GM19099 (cell line): ENCODE data around the gene WBP2.

Experiments used
- POLR2A ChIP-seq: IDR thresholded peaks from 3 replicates; pipeline ENCODE4 v1.6.1; 2011; ENCODE audit warnings: low read depth; ENCODE audit not compliant: insufficient read length; ENCODE audit errors: extremely low read depth

Gene WBP2

GRCh38 chr17:75855310-75856061, at the start of gene WBP2:
Gene WBP2, minus strand, starts transcription at chr17:75855335. Its CDS starts 38 bp downstream, at chr17:75855297.
- peak; percentile 95 for TF ChIP-seq POLR2A

GRCh38 chr17:75902406-75902805, 47.3 kb upstream of the WBP2 start:
- TF ChIP-seq POLR2A, result no peak

GRCh38 chr17:75901727-75902126, 46.6 kb upstream of the WBP2 start:
- no peak for TF ChIP-seq POLR2A

- no peak for TF ChIP-seq POLR2A
Measured at GRCh38 chr17:75900691-75901533, 45.8 kb upstream of the WBP2 start.

- TF ChIP-seq POLR2A, result no peak
Measured at GRCh38 chr17:75899767-75900468, 44.8 kb upstream of the WBP2 start.

GRCh38 chr17:75899353-75899752, 44.2 kb upstream of the WBP2 start:
- no peak for TF ChIP-seq POLR2A

- no peak for TF ChIP-seq POLR2A
Measured at GRCh38 chr17:75898791-75899190, 43.7 kb upstream of the WBP2 start.

GRCh38 chr17:75898065-75898464, 42.9 kb upstream of the WBP2 start:
- TF ChIP-seq POLR2A, result no peak

- no peak for TF ChIP-seq POLR2A
Measured at GRCh38 chr17:75897160-75898019, 42.3 kb upstream of the WBP2 start.

- TF ChIP-seq POLR2A, result peak; percentile 81
Measured at GRCh38 chr17:75896415-75897159, 41.5 kb upstream of the WBP2 start, which contains the start of gene TRIM65. Gene TRIM65, minus strand, starts transcription at chr17:75896951. Its CDS starts 14 bp downstream, at chr17:75896937.

GRCh38 chr17:75895370-75896155, 40.4 kb upstream of the WBP2 start:
- TF ChIP-seq POLR2A, result no peak

- TF ChIP-seq POLR2A, result no peak
Measured at GRCh38 chr17:75894049-75894733, 39.1 kb upstream of the WBP2 start.
